KBM-7 (cell line): ENCODE measurements around the gene PAQR6.
A peak's percentile ranks its signal among the peaks of the same experiment; 100 is the strongest.

Experiments
- DNase-seq: peaks from one replicate; pipeline ENCODE4 v3.0.0-alpha.2; 2015
- in situ Hi-C: fragments of 300-500 bp; cut with MboI; formaldehyde crosslinking; loops from 2 replicates; pipeline ENCODE4 v1.14.3; 2020; ENCODE audit warnings: low sequenced_read_pairs, low pct_unique_long_range_greater_than_20kb, mixed read lengths

The PAQR6 gene

DNA sequence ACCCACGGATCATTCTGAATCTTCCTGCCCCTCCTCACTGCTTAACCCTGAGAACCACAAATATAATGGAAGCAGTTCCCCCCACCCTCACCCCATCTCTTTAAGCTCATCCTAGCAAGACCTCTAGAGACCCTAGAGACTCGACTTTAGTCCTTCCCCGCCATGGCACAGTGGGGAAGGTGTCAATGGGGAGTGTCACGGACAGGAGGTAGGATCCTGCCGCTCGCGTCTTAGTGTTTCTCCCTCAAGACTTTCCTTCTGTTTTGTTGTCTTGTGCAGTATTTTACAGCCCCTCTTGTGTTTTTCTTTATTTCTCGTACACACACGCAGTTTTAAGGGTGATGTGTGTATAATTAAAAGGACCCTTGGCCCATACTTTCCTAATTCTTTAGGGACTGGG is 35.7 kb downstream of the PAQR6 start:
- in situ Hi-C loops: no loop called here
- DNase-seq: no peak

- DNase-seq: no peak
- in situ Hi-C loops: no loop called here
Observed at GRCh38 chr1:156211243-156211642, 36.6 kb downstream of the PAQR6 start.

DNA sequence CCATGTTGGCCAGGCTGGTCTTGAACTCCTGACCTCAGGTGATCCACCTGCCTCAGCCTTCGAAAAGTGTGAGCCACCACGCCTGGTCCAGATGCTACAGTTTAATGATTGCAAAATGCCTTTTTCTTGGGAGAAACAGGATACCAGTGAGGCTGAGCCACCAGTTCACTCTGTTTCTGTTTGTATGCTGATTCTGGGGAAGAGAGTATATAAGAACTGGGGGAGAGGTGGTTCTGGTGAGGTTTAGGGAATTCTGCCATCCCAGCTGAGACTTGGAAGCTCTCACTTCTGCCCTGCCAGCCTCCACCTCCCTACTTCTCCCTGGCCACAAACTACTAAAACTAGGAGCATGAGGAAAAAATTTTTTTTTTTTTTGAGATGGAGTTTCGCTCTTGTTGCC is 43.2 kb downstream of the PAQR6 start:
- in situ Hi-C loops: no loop called here
- DNase-seq: no peak

GRCh38 chr1:156203331-156203730 is 44.5 kb downstream of the PAQR6 start:
- in situ Hi-C loops: no loop called here
- no peak for DNase-seq

DNA sequence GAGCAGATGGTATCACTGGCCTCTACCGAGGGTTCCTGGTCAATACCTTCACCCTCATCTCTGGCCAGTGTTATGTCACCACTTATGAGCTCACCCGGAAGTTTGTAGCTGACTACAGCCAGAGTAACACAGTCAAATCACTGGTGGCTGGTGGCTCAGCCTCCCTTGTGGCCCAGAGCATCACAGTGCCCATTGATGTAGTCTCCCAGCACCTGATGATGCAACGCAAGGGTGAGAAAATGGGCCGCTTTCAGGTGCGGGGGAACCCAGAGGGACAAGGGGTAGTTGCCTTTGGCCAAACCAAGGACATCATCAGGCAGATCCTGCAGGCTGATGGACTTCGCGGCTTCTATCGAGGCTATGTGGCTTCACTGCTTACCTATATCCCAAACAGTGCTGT is 47.8 kb downstream of the PAQR6 start:
- in situ Hi-C loops: no loop called here
- no peak for DNase-seq

DNA sequence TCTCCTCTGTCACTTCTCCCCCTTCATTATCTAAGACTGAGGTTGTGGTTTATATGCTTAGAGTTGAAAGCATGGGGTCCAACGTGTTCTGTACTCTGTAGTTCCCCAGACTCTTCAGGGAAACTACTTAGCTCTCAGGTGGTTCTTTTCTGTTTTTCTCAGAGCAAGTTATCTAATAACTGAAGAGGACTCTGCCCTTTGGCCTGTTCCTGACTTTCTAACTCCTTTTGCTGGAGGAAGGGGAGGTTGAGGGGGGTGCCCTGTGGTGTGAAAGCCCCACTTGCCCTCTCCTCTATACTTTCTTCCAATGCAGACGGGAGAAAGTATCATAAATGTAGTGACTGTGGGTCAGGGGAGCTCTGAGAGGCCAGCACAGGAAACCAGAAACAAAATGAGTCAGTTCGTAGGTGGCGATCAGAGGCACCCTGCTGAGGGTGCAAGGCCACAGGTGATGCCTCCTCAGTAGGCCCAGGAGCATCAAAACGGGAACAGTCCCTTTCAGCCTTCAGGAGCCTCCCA is 49.0 kb downstream of the PAQR6 start:
- DNase-seq: no peak
- in situ Hi-C loops: no loop called here

- in situ Hi-C loops: no loop called here
Observed at GRCh38 chr1:156196445-156196844, 51.4 kb downstream of the PAQR6 start.

DNA sequence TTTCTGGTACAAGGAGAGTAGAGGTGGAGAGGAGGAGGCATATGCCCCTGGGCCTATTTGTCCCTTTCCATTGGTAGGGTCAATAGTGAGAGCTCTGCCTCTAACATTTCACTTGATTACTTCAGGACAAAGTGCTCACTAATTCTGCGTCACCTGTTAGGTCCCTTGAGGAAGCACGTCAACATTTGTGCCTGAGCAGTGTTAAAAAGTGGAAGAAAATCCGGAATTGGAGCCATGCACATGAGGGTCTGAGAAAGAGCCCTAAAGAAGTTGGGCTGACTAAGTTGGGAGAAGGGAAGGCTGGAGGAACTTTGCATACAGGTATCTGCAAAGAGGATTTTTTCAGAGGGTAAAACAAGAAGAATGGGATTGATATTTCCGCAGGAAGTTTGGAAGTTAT is 52.0 kb downstream of the PAQR6 start:
- no peak for DNase-seq
- in situ Hi-C loops: no loop called here

More at GRCh38 chr1:156196445-156196844, 51.4 kb downstream of the PAQR6 start:
- no peak for DNase-seq

DNA sequence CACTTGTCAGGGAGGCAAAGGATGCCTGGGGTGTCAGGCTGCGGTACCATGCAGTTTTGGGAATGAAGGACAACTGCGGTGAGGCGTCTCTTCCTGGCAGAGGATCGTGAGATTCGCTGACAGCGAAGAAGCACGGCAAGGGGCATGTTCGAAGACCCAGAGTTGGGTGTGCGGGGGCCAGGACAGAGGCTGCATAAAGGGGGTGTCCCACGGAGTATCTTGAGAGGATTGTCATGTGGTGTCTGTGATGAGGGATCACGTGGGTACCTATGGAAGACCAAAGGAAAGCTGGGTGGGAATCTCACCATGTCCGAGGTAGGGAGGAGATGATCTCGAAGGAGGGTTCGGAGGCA is 53.6 kb downstream of the PAQR6 start:
- DNase-seq: no peak
- in situ Hi-C loops: no loop called here

DNA sequence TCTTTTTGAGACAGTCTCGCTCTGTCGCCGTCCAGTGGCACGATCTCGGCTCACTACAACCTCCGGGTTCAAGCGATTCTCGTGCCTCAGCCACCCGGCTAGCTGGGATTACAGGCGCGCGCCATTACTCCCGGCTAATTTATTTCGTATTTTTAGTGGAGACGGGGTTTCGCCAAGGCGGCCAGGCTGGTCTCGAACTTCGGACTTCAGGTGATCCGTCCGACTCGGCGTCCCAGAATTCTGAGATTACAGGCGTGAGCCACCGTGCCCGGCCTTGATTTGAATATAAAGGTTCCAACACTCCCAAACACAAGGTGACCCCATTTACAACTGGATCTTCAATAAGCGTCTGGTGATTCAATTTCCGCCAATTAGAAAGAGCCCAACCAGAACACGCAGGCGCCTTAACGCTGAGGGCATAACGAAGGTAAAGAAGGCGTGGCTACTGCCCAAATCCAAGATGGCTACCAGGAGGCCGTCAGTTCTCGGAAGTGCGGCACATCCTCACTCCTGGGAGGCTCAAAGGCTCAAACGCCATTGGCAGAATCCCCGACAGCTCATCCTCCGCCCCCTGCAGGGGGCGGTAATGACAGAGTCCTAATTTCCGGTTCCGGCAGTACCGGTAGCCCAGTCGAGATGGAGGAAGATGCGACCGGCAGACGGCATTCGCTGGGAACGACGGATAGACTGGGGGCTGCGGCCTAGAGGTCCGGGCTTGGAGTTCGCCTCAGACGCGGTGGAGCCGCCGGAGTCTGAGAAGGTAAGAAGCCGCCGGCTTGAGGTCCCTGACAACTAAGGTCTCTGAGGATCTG is 54.2 kb downstream of the PAQR6 start, which contains the start of gene SLC25A44:
Gene SLC25A44 (plus strand): TSS at position 617 of the 812 bp plus-strand sequence. CDS start 5,744 bp downstream, outside the sequence.
- in situ Hi-C loops: no loop called here

More for the DNA sequence above, 54.2 kb downstream of the PAQR6 start, which contains the start of gene SLC25A44:
- DNase-seq: peak; percentile 100
